ENCODE measurements around the gene BATF.

Gene BATF

DNA sequence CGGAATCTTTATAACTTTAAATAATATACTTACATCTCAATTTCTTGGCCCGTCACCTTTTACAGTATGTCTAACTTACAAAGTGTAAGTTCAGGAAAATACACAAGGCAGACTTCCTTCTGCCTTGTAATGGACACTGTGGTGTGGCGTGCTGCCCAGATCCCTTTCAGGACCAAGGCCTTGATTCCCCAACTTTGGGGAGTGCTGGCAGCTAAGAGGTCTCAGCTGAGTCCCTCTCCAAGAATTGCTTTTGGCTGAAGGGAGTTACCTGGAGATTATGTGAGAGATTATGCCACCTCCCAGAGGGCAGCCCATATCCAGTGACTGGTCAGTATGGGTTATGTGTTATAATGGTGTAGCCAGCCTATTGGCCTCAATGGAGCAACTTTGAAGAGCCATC, 21.2 kb upstream of the BATF start:
- DNase-seq = no peak

DNA sequence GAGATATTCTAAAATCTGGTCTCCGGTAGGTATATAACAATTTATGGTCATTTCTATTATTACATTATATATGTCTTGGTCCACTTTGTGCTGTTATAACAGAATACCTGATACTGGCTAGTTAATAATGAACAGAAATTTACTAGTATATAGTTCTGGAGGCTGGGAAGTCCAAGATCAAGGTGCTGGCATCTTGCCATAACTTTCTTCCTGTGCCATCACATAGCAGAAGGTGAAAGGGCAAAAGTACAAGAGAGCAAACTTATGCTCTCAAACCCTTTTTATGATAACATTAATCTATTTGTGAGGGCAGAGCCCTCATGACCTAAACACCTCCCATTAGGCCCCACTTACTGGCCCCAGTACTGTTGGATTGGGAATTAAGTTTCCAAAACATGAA, 17.9 kb upstream of the BATF start:
- no peak for DNase-seq

DNA sequence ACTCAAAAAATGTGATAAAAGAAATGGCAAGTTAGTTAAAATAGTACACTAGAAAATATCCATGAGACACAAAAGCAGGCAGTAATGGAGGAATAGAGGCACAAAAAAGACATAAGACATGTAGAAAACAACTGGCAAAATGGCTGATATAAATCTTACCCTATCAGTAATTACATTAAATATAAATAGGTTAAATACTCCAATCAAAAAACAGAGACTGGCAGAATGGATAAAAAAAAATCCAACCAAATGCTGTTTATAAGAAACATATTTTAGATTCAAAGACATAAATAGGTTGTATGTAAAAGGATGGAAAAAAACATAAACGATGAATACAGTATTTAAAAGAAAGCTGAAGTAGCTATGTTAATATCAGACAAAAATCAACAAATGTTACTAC, 15.3 kb upstream of the BATF start:
- no peak for DNase-seq

DNA sequence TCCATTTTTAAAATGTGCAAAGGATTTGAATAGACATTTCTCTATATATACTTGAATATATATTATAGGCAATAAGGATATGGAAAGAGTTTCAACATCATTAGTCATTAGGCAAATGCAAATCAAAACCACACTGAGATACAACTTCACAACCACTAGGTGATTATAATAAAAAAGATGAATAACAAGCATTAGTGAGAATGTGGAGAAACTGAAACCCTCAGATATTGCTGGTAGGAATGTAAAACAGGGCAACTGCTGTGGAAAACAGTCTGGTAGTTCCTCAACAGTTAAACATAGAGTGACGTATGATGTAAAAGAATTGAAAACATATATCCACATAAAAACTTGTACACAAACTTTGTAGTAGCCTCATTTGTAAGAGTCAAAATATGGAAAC, 11.7 kb upstream of the BATF start:
- no peak for DNase-seq

DNA sequence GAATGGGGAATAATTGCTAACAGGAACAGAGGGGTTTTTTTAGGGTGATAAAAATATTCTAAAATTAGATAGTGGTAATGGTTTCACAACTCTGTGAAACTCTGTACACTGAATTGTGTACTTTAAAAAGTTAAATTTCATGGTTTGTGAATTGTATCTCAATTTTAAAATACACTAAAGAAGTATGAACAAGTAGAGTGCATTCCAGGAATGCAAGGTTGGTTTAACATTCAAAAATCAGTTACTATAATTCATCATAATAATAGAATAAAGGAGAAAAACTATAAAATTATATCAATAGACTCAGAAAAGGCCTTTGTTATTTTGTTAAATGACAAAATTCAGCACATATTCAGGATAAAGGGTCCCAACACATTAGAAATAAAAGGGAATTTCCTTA, 11.1 kb upstream of the BATF start:
- no peak for DNase-seq

DNA sequence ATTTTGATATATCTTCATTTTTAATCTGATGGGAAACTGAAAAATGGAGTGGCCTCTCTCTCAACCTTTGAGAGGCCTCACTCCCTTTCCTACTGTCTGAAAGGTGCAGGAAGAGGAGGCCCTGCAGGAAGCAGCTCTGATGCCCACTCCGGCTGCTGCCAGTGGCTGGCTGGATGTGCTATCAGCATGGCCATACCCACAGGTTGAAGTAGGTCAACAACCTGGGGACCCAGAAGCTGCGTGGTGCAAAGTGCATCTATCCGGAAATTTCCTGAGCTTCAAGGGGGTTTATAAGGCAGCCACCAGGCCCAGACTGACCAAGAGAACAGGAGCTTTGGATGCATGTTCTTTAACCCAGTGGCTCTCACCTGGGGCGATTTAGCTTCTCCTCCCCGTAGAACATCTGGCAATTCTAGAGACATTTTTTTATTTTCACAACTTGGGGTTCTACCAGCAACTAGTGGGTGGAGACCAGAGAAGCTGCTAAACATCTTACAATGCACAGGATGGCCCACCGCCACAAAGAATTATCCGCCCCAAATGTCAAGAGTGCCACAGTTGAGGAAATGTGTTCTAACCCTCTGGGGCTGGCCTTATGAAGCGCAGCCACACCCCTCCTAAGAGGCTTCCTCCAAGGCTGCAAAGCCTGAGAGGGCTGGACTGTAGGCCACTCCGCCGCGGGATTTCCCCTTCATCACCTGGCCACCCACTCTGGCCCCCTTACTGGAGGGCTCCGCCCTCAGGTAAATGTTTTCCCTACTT, 8.2 kb upstream of the BATF start:
- no peak for DNase-seq

DNA sequence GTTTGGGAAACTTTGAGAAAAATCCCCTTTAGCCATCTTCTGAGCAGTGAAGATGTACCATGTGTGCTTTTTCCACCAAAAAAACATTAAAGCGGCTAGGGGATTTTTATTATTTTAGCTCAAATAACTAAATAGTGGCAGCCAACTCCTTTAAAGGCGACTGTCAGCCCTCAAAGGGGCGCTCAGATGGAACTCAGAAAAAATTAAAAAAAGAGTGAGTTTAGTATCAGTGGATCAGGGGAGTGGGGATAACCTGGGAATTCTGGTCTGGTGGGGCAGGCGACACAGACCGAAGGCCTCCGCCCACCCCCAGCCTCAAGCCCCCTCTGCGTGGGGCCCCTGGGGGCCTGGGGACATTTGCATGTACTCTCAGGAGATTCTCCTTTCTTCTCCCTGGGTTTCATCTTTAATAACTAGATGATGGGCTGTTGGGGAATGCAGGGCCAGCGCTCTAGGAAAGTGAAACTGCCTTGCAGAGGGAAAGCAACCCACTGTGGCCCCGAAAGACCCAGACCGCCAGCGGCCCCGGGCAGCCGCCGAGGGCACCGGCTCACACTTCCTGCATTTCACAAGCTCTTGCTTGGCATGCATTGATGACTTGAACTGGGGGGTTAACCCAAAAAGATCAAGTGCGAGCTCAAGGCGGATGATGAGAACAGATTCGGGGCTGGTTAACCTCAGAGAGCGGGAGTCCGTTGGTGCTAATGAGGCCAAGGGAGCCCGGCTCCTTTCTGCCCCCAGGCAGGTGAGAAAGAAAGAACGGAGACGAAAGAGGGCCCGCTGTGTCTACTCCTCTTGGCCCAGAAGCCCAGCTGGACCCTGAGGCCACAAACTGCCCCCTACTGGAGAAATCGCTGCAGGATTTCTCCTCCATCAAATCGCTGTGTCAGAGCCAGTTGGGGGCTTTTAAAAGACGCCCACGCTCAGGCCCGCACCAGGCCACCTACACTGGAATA, 7.3 kb upstream of the BATF start:
- DNase-seq = peak in 1 of 2 experiments; percentile 11

DNA sequence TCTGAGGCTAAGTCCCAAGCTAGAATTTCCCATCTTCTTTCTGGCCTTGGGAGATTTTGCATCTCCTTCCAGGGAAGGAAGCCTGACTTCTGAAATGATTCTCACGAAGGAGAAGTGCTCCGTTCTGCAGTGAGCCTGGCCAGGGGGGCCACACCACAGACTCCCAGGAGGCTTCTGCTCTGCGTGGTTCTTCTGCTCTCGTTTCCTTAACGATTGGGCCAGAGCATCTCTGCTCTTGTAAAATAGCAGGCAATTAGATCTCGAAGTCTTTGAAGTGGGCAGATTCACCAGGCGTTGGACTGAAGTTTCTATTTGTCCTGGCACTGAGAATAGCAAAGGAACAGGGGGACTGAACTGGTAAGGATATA, 6.7 kb upstream of the BATF start:
- no peak for DNase-seq

DNA sequence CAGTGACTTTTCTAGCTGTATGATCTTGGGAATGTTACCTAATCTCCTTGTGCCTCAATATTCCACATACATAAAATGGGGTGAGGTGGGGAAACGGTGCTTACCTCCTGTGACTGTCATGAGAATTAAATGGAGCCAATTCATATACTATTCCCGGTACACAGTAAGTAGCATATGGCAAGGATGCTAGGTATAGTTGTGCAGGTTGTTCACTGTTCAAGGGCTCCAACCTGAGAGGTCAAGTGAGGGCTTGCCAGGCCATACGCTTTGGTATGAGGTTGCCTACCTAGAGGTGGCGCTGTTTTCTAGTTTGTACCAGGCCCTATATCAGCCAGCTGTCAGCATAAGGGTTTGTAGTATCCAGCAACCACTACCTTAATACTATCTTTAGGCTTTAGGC, 3.6 kb upstream of the BATF start:
- no peak for DNase-seq

DNA sequence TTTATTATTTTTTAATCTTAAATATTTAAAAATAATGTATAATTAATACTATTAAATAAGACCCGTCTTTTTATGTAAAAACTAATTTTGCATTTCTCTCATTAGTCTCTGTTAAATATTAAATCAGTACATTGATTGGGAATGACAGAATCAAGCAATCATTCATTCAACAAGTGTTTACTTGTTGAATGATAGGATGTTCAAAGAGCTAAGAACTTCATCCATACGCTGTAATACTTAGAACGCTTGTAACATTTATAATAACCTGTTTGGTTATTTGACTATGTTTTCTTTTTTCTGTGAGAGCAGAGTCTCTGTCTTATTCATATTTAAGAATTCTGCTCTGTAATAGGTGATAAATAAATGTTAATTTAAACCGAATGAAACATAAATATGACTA, 2.9 kb upstream of the BATF start:
- DNase-seq = no peak

DNA sequence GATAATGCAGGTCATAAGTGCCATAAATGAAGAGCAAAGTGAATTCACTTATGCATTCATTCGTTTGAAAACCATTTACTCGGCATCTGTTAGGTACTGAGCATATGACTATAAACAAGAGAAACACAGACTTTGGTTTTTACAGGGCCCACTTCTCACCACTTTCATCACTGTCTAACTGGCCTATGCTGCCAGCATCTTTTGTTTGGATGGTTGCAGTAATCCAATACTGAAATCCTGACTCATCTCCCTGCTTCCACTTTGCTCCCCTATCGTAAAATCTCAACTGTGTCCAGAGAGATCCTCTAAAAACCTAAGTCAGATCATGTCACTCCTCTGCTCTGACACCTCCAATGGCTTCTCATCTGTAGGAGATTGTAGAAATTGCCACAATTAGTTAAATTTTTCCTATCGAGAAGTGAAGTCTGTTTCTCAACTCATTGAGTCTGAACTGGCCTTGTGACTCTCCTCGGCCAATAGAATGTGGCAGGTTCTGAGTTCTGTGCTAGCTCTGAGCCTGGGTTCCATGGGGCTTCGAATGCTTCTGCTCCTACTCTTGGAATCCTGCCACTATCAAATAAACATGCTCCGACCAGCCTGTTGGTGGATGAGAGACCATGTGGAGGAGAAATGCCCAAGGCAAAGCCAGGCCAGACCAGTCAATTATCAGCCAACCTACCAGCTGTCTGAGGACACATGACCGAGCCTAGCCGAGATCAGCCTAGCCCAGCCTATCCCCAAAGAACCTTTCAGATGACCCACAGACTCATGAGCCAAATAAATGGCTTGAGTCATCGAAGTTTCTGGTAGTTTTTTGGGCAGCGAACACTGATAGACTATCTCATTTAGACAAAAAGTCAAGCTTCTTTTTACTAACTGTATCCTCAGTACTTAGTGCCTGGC, 2.2 kb upstream of the BATF start:
- DNase-seq = no peak

DNA sequence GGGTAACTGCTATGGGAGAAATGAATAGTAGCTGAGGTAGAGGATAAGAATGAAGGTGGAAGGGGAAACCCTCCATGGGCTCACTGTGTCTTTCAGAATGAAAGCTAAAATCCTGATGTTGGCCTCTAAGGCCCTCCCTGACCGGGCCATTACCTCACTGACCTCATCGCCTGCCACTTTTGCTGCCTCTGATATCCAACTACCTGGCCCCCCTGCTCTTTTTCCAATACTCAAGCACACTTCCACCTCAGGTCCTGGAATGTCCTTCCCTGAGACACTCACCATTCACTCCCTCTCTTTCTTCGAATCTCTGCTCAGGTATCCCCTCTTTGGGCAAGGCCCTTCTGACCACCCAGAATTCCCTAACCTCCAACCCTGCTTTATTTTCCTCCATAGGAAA, 1.4 kb upstream of the BATF start:
- no peak for DNase-seq

DNA sequence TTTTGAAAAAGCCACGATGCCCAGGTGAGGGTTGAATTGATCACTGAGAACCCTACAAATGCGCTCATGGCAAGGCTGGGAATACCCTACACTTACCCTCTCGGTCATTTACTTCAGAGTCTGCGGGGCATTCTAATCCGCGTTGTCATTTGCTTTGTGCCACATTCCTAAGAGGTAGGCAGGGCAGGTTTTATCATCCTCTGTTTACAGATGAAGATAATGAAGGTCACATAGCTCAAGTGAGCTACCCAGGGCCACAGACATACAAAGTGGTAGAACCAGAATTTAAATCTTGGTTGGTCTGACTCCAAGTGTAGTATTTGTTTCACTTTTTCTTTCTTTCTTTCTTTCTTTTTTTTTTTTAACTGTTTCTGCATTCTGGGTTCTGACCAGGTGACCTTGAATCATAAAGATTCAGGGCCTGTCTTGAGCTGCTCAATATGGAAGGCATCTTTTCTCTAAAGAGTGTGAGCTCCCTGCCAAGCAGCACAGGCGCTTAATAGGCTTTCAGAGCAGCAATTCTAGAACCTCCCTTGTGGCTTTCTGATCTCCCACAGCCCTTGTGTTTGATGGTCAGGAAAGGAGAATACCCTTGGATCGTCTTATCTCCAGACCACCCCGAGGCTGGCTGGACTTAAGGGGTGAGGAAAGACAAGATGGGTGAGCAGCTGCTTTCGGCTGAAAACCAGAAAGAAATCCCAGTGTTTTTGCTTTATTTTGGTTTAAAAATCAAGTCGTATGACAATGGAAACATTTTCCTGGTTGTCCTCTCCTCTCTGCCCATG, 662 bp upstream of the BATF start:
- DNase-seq = no peak

DNA sequence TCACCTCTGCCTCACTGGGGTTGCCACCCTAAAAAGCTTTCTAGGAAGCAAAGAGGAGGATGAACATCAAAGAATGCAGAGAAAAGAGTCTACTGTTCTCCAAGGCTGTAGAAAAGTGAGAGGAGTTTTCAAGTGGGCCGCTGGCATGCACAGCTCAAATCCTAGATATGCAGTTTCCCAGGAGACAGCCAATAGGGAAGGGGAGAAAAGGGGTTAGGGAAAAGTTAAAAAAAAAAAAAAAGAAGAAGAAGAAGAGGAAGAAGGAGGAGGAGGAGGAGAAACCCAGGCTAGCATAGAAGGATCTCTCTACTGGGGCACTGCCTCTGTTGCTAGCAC, 682 bp downstream of the BATF start:
- DNase-seq = no peak

DNA sequence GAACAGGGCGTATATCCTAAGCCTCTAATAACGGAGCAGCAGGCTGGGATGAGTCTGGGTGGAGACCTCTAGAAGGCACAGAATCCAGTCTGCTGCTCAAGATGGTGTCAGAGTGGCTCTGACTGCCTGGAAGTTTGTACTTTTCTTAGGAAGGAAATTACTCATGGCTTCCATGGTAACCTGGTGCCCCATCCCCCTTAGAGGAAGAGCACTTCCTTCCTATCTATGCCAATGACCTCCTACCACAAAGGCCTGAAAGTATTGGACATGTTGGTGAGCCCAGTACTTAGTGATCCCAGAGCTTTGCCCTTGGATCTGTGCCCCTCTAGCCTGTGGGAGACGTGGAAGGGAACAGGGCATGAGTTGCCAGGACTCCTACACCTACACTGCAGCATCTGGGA, 1.5 kb downstream of the BATF start:
- DNase-seq = no peak

DNA sequence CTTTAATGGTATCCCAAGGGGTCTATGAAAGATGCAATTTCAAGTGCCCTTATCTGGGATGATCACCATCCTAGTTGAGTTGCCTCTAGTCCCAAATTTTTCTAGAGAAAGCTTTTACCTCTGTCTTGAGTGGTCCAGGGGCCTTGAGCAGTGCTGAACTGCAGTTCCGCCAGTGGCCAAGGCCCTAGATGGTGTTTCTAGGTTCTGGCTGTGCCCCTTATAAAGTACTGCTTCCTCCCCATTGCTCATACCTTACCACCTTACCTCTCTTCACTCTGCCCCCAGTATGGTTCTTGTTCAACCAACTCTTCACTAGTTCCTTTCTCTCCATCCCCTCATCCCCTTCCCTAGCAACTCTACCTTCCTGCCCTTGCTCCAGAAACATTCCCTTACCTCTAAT, 3.7 kb downstream of the BATF start:
- no peak for DNase-seq

DNA sequence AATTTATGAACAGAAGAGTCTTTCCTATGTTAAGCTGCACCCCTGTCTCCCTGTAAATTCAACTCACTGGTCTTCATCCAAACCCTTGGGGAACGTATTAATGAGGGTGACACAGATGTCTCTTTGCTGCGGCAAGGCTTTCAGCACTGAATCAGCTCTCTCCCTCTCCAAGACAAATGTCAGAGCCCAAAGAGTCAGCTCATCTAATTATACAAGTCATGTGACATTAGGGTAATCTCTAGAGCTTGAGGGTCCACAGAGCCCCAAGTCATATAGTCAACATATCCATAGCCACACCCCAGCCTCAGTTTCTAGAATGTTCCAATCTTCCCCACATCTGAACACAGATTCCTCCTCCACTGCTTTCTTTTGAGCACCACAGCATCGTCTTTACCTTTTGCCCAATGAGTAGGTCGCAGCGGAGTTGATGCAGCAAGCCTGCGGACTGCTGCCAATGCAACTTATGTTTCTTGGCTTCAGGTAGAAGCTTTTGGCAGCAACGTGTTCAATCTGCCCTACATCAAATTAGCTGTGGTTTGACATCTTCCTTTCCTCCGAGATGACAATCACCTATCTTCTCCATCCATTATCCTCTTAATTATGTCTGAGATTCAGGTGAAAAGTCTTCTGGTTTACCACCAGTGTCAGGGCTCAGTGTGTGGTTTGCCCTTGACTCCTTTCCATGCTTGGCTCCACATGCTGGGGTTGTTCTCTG, 5.3 kb downstream of the BATF start:
- DNase-seq = no peak

DNA sequence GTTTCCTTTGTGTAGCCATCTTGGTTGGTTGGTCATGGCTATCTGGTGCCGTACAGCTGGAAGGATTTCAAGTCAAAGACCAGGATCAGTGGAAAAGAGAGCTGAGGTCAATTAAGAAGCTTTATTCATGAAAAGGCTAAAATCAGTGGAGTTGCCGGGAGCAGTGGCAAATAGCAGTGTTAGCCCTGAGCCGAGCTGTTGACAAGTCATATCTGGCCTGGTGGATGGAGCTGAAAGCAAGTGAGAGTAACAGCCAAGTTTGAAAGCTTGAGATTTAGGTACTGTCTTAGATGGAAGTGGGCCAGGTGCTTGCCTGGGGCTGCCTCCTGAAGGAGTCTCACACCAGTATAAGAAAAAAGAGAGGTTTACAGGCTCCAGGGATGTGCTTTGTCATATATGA, 9.0 kb downstream of the BATF start:
- no peak for DNase-seq

DNA sequence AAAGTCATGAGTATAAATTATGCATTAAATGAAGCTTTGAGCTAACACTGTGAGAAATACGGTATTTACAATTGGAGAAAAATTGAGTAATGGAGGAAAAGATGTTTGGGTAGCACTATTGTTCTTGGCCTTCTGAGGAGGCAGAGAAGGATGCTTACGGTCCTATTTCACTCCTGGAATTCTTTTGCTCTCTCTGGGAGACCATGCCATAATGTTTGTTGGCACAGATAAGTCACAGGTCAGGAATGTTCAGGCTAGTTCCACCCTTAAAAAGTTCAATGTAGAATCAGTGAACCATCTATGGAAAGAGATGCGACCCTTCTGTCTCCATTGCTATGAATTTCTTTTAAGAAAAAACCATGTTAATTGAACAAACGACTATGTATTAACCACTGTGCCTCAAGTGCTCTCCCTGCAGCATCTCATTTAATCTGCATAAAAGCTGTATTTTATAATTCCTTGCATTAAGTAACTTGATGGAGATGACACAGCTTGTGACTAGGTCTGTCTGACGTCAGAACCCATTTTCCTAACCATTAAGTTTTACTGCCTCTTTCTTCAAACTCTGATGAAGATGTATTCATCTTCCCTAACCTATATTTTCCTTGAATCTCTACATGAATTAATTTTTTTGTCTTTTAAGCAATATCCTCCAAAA, 9.5 kb downstream of the BATF start:
- DNase-seq = no peak

DNA sequence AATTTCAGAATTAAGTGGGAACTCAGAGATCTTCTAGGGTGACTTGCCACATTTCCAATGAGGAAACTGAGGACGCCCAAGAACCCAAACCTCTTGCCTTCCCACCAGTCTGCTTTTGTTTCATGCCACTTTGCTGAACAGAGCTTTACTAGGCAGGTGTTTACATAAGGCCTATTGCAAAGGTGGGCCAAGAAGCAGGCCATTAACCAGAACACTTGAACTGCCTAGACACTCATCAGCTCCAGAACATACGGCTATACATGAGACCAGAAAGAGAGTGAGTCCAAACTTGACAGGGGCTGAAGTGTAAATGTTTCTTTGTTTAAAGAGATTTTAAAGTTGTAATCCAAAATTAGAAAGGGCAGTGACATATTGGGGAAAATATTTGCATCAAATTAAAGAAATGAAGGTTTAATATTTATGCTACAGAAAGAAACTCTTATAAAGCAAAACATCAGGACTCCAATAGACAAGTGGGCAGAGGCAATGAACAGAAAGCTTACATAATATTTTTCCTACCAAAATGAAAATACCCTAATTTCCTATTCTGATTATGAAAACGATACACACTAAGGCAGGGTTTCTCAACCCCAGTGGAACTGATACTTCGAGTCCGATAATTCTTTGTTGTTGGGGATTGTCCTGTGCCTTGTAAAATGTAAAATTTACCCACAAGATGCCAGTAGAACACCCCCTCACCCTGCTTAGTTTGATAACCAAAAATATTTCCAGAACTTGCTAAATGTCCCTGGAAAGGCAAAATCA, 11.7 kb downstream of the BATF start:
- no peak for DNase-seq
